BJ (cell line): ENCODE results near the gene KCNJ8. TPM values are rescaled to one million over a fixed set of nuclear protein-coding genes. Genes with fewer than 3 reads are reported as not detected.
A peak's percentile ranks its signal among the peaks of the same experiment; 100 is the strongest.

ENCODE experiments used
- CTCF ChIA-PET: fragments of 350-600 bp; formaldehyde crosslinking; extraction: SDS; loops from one replicate; lab custom pipeline; 2021; ENCODE audit warnings: antibody characterized with exemption, inconsistent platforms; lab: Yijun Ruan, JAX
- POLR2A ChIA-PET: fragments of 300-600 bp; sonication (Branson Sonifier 250); formaldehyde crosslinking; extraction: SDS; loops from one replicate; lab custom pipeline; 2021; ENCODE audit warnings: antibody characterized with exemption; lab: Charles Lee
- DNase-seq: peaks from one replicate; pipeline ENCODE4 v3.0.0-alpha.2; 2011; ENCODE audit warnings: low read depth
- H3K27me3 ChIP-seq: 2 replicates; pipeline ENCODE4 v1.6.0; 2011; ENCODE audit warnings: low read length; ENCODE audit not compliant: control insufficient read depth, insufficient read depth
- H3K36me3 ChIP-seq: 2 replicates; pipeline ENCODE4 v1.5.1; 2011; ENCODE audit warnings: low read length; ENCODE audit not compliant: control insufficient read depth, insufficient read depth
- H3K4me3 ChIP-seq: 2 replicates; pipeline ENCODE4 v1.5.1; 2011; ENCODE audit warnings: low read depth, mild to moderate bottlenecking, control low read depth, low read length
- polyA plus RNA-seq: library from polyadenylated mRNA; depleted of rRNA; stranded (reverse); fragments of >200 nt; gene quantifications from 2 replicates; pipeline ENCODE4 v1.2.3, GENCODE V29; 2011
- TF ChIP-seq, protein P1 (sequence below): IDR thresholded peaks from 2 replicates; pipeline ENCODE4 v1.5.1; 2011; ENCODE audit warnings: low read depth, mild to moderate bottlenecking, control low read depth, inconsistent platforms, low read length, moderate library complexity; ENCODE audit not compliant: insufficient read depth

Gene KCNJ8
- polyA plus RNA-seq, 1 experiment = 7.6 TPM

- ChIA-PET CTCF (no interaction called here), POLR2A (no interaction called here)
- Histone ChIP-seq H3K4me3 (no peak overlapping the region), H3K36me3 (no peaks in the 10 kb centered on the region), H3K27me3 (no peaks in the 10 kb centered on the region)
- no peak for DNase-seq
- TF ChIP-seq, protein P1, sequence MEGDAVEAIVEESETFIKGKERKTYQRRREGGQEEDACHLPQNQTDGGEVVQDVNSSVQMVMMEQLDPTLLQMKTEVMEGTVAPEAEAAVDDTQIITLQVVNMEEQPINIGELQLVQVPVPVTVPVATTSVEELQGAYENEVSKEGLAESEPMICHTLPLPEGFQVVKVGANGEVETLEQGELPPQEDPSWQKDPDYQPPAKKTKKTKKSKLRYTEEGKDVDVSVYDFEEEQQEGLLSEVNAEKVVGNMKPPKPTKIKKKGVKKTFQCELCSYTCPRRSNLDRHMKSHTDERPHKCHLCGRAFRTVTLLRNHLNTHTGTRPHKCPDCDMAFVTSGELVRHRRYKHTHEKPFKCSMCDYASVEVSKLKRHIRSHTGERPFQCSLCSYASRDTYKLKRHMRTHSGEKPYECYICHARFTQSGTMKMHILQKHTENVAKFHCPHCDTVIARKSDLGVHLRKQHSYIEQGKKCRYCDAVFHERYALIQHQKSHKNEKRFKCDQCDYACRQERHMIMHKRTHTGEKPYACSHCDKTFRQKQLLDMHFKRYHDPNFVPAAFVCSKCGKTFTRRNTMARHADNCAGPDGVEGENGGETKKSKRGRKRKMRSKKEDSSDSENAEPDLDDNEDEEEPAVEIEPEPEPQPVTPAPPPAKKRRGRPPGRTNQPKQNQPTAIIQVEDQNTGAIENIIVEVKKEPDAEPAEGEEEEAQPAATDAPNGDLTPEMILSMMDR = no peak
Observed at GRCh38 chr12:21780786-21781185, 6.3 kb upstream of the KCNJ8 start.

GRCh38 chr12:21776175-21776574 lies 1.7 kb upstream of the KCNJ8 start:
- ChIA-PET POLR2A (no interaction called here), CTCF (no interaction called here)
- no peak overlapping the region for H3K4me3 ChIP-seq
- no peaks in the 10 kb centered on the region for H3K27me3 ChIP-seq
- DNase-seq = no peak
- no peaks in the 10 kb centered on the region for H3K36me3 ChIP-seq
- TF ChIP-seq, protein P1 = no peak

DNA sequence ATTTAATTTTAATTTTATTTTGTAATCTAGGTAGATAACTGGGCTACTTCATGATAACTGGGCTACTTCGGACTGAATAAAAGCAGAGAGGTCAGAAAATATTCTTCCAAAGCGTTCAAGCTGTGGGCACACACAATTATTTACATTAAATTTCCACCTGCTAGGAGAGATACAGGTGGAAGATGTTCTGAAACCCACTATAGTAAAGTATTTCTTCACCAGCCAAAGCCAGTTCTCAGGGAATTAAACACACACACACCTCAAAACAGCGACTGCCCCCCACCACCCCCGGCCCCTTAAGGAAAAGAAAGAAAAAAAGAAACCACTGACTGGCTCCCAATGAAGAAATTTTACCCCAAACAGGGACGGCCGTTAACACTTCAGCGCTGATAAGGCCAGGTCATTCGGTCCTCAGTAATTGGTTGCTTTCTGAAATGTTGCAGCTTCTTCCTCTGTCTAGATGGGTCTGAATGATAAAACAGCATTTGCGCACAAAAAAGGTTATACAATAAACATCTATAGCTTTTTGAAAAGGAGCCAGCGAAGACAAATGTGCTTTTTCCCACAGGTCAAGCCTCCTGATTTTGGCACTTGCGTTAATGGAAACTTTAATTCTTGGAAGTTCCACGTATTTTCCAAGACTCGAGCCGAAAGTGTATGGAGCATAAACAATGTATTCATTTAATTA lies 771 bp upstream of the KCNJ8 start:
- TF ChIP-seq, protein P1 = no peak
- no peak for DNase-seq
- Histone ChIP-seq H3K36me3 (no peaks in the 10 kb centered on the region), H3K27me3 (no peaks in the 10 kb centered on the region), H3K4me3 (peak overlapping the region; percentile 60)
- ChIA-PET POLR2A (no interaction called here), CTCF (no interaction called here)

DNA sequence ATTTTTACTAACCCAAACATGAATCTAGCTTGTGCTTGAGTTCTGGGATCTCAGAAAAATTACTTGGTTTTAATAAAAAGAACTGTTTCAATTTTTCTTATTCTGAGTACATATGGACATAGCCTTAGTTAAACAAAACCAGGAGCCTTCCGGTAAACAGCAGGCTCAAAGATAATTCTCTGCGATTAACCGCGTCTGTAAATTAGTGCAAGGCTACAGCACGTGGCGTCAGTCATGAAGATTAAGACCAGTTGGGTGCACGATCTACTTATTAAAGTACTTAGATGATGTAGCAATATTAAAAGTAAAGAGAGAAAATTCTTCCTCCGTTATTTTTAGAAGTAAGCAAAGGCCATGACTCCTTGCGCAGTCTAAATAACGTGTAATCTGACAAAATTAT lies 700 bp downstream of the KCNJ8 start:
- Histone ChIP-seq H3K27me3 (no peaks in the 10 kb centered on the region), H3K36me3 (no peaks in the 10 kb centered on the region), H3K4me3 (peak overlapping the region; percentile 60)
- DNase-seq = no peak
- CTCF ChIA-PET = no interaction called here
- TF ChIP-seq, protein P1 = no peak
- POLR2A ChIA-PET = no interaction called here

DNA sequence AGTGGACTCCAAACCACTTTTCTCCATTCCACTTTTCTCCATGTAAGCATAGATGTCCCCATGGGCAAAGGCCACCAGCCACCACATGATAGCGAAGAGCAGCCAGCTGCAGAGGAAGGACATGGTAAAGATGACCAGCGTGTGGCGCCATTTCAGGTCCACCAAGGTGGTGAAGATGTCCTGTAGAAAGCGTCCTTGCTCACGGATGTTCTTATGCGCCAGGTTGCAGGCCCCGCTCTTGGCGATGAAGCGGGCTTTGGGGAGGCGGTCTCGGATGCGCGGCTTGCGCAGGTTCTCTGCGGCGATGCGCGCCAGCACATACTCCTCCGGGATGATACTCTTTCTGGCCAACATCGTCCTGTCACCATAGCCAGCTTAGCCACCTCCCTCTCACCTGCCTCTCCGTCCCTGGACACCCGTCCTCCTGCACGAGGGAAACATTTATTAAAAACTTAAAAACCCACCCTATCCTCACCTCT lies 1.2 kb downstream of the KCNJ8 start:
- Histone ChIP-seq H3K4me3 (peak overlapping the region; percentile 29), H3K27me3 (no peaks in the 10 kb centered on the region), H3K36me3 (no peaks in the 10 kb centered on the region)
- DNase-seq = no peak
- ChIA-PET CTCF (interaction anchor here (1.5 kb wide), 1 partner anchor 168 kb away, joined by 3 read pairs; the partner anchor contains the start of gene ABCC9), POLR2A (no interaction called here)
- TF ChIP-seq, protein P1 = peak; percentile 37
